Heart left ventricle (tissue), 16 donors: Measurements from ENCODE around the gene RNGTT. TPM values are rescaled to one million over a fixed set of nuclear protein-coding genes. Genes with fewer than 3 reads are reported as not detected.
A peak's percentile ranks its signal among the peaks of the same experiment; 100 is the strongest.
"Not testable (repeated sequence)": the region's sequence is repeated elsewhere in the genome, so short reads cannot be mapped to it uniquely, and the experiment has no call there.

ENCODE experiments used
- ATAC-seq, 4 donors: fragments of 200-7000 bp; cut with Tn5 transposase; one replicate each; pipeline ENCODE4 v1.9.1; 2020 to 2022; ENCODE audit warnings: moderate library complexity in 4 of 4, mild to moderate bottlenecking in 3 of 4, moderate number of reproducible peaks in 1 of 4
- DNase-seq, 5 donors: peaks; one replicate each; pipeline ENCODE4 v3.0.0-alpha.2; 2020
- H3K27ac ChIP-seq, 12 donors: fragments of 200-600 bp; sonication (generic) in 4 of 12; one replicate each; pipeline versions ENCODE4 v1.5.0 to v1.8.0; 2016 to 2022; ENCODE audit warnings: mild to moderate bottlenecking in 2 of 12
- H3K27me3 ChIP-seq, 9 donors: fragments of 200-600 bp; sonication (generic) in 2 of 9; one replicate each; pipeline versions ENCODE4 v1.5.1 to v1.8.0; 2016 to 2022; ENCODE audit warnings: mild to moderate bottlenecking in 3 of 9
- H3K36me3 ChIP-seq, 9 donors: fragments of 200-600 bp; sonication (generic) in 2 of 9; one replicate each; pipeline versions ENCODE4 v1.5.0 to v1.8.0; 2018 to 2022; ENCODE audit warnings: mild to moderate bottlenecking in 2 of 9
- H3K4me1 ChIP-seq, 12 donors: fragments of 200-600 bp; sonication (generic) in 4 of 12; one replicate each; pipeline versions ENCODE4 v1.5.0 to v1.8.0; 2016 to 2022; ENCODE audit warnings: mild to moderate bottlenecking in 3 of 12
- H3K4me3 ChIP-seq, 12 donors: fragments of 200-600 bp; sonication (generic) in 4 of 12; one replicate each; pipeline versions ENCODE4 v1.5.0 to v1.8.0; 2017 to 2022; ENCODE audit warnings: mild to moderate bottlenecking in 9 of 12, moderate library complexity in 4 of 12
- H3K9me3 ChIP-seq, 12 donors: fragments of 200-600 bp; sonication (generic) in 4 of 12; one replicate each; pipeline versions ENCODE4 v1.5.0 to v1.8.0; 2016 to 2022; ENCODE audit warnings: mild to moderate bottlenecking in 1 of 12
- CTCF ChIP-seq, 12 donors: fragments of 200-600 bp; sonication (generic) in 4 of 12; IDR thresholded peaks; one replicate each; pipeline versions ENCODE4 v1.5.0 to v1.8.0; 2018 to 2022; ENCODE audit warnings: antibody characterized with exemption in 12 of 12, mild to moderate bottlenecking in 5 of 12
- POLR2A ChIP-seq, 2 donors: fragments of 450-650 bp; IDR thresholded peaks; one replicate each; pipeline ENCODE4 v1.6.1; 2017; ENCODE audit warnings: antibody characterized with exemption in 2 of 2, mild to moderate bottlenecking in 2 of 2, moderate library complexity in 2 of 2
- WGBS, 4 donors: extraction: QIAGEN DNeasy Blood & Tissue Kit in 2 of 4; methylation state at CpG; one replicate each; pipeline versions ENCODE4 v1.1.5 to v1.1.7; 2013 to 2018; 5-methylcytosine and 5-hydroxymethylcytosine counted together
- intact Hi-C, 10 donors: fragments of 100-400 bp; cut with DNase I; formaldehyde crosslinking; loops; one replicate each; pipeline versions ENCODE4 v1.11.1 to v1.14.2; 2022
- polyA plus RNA-seq, 2 donors: library from polyadenylated mRNA; stranded (reverse); fragments of 200-250 nt; gene quantifications; one replicate each; pipeline ENCODE4 v1.2.3, GENCODE V29; 2013
- total RNA-seq, 9 donors: library from RNA; depleted of rRNA in 2 of 9; stranded (reverse); fragments of >200 nt in 2 of 9; fragmentation: NEBNext Ultra II Directional in 3 of 9; extraction: Animal tissue kit (Norgen Biotek cat#: 25700) in 3 of 9; gene quantifications; one replicate each; pipeline versions ENCODE4 v1.1.0 to v1.2.4, GENCODE V29; 2016 to 2023
- donor health status: ischemic (EF 13 %, LVEDD 7.1; RV severe dilation, severe dysfunction).
- donor health status: healthy with polysubstance abuse.
- donor health status: DM: no; HTN: yes; CAD: no.
- donor health status: DM: no; HTN: no; CAD: no.
- donor health status: ischemic (EF 25% LVEDD 6.9; RV normal size, moderate dysfunction).
- donor health status: ischemic (EF 25% LVEDD 5.7; RV mildly dilated, moderate dysfunction).
- donor health status: healthy.
- donor health status: DM: yes; HTN: yes; CAD: no.
- donor health status: ischemic (EF 35%, LVEDD 5.7; RV mildly dilated, moderate dysfunction).
- donor health status: nonischemic (EF 11% LVEDD 7.7; RV severe dilation, severe dysfunction).
- donor health status: DM: yes; HTN: yes; CAD: no.
- donor health status: PGD.
- donor health status: ischemic (EF 29% LVEDD 5.4; RV normal size, mild dysfunction).
- donor health status: nonischemic (EF 23%, LVEDD 6.1; RV moderate dilation, normal function).

RNGTT gene
- total and polyA plus RNA-seq, 11 donors, result 2.6 to 11.6 (median 9.1) TPM

- Histone ChIP-seq H3K36me3 (no peaks in the 10 kb centered on the region), H3K27ac (no peak overlapping the region), H3K4me3 (no peak overlapping the region), H3K9me3 (no peaks in the 10 kb centered on the region), H3K4me1 (no peaks in the 10 kb centered on the region), H3K27me3 (no peaks in the 10 kb centered on the region)
- 63 to 71% (median 67%) methylated on average over 13 of the region's 13 CpGs for WGBS, 4 donors
- peak in 1 of 4 donors; percentile 34 for ATAC-seq
- DNase-seq, result peak in 3 of 5 donors; percentile 9 to 38 (median 38)
- intact Hi-C loops, result no loop called here
- TF ChIP-seq CTCF (IDR thresholded peaks at IDR 0.05), result peak in 11 of 12 donors; percentile 8 to 52 (median 27)
- no peak for TF ChIP-seq POLR2A (IDR thresholded peaks at IDR 0.05)
These were observed 238.1 kb downstream of the RNGTT start for GRCh38 chr6:88725111-88725975.

GRCh38 chr6:88722686-88723085, 240.7 kb downstream of the RNGTT start:
- intact Hi-C loops, result no loop called here
- Histone ChIP-seq H3K27me3 (no peaks in the 10 kb centered on the region), H3K36me3 (no peaks in the 10 kb centered on the region), H3K4me3 (no peak overlapping the region), H3K4me1 (no peaks in the 10 kb centered on the region), H3K9me3 (no peaks in the 10 kb centered on the region), H3K27ac (no peak overlapping the region)
- ATAC-seq (no peak), DNase-seq (no peak)
- TF ChIP-seq POLR2A (IDR thresholded peaks at IDR 0.05), result no peak
- no peak for TF ChIP-seq CTCF (IDR thresholded peaks at IDR 0.05)
- 93 to 96% (median 96%) methylated on average over 3 of the region's 3 CpGs for WGBS, 4 donors

- H3K36me3 ChIP-seq, H3K4me1 ChIP-seq, ATAC-seq, DNase-seq, H3K4me3 ChIP-seq, H3K27me3 ChIP-seq, H3K27ac ChIP-seq, intact Hi-C loops, H3K9me3 ChIP-seq: not testable (repeated sequence)
- 100% methylated on average over 1 of the region's 1 CpG; no CpG with 5 or more reads in 2 of the 4 donors for WGBS, 4 donors
These were observed 247.0 kb downstream of the RNGTT start for GRCh38 chr6:88716399-88716798.

- Histone ChIP-seq H3K27ac (no peak overlapping the region), H3K27me3 (no peaks in the 10 kb centered on the region), H3K4me1 (peaks cover 0 to 17% (median 3%) of the 10 kb centered on the region in 12 donors), H3K36me3 (no peaks in the 10 kb centered on the region), H3K9me3 (no peaks in the 10 kb centered on the region), H3K4me3 (no peak overlapping the region)
- intact Hi-C loops, result no loop called here
- DNase-seq (no peak), ATAC-seq (no peak)
- 80 to 85% (median 82%) methylated on average over 3 of the region's 3 CpGs for WGBS, 4 donors
- no peak for TF ChIP-seq CTCF (IDR thresholded peaks at IDR 0.05)
- TF ChIP-seq POLR2A (IDR thresholded peaks at IDR 0.05), result no peak
These were observed 251.0 kb downstream of the RNGTT start for GRCh38 chr6:88712243-88712936.
